ENCODE measurements around the gene WFIKKN1.

DNA sequence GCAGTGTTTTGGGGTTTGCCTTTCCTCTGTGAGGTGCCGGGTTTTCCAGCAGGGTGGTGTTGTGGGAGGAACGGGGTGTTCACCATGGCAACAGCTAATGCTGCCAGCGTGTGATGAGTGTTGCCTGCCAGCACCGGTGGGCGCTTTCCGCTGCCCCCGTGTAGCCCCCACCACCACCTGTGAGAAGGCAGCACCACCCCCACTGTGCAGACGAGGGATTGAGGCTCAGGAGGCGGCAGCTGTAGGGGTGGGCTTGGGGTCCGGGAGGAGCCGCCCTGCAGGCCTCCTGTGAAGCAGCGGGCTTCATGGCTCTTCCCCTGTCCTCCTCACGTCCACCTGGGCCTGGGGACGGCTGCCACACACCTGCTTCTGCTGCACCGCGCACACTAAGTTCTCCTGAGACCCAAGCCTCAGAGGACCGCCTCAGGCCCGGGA lies 35.7 kb upstream of the WFIKKN1 start:
- TF ChIP-seq, protein P1, sequence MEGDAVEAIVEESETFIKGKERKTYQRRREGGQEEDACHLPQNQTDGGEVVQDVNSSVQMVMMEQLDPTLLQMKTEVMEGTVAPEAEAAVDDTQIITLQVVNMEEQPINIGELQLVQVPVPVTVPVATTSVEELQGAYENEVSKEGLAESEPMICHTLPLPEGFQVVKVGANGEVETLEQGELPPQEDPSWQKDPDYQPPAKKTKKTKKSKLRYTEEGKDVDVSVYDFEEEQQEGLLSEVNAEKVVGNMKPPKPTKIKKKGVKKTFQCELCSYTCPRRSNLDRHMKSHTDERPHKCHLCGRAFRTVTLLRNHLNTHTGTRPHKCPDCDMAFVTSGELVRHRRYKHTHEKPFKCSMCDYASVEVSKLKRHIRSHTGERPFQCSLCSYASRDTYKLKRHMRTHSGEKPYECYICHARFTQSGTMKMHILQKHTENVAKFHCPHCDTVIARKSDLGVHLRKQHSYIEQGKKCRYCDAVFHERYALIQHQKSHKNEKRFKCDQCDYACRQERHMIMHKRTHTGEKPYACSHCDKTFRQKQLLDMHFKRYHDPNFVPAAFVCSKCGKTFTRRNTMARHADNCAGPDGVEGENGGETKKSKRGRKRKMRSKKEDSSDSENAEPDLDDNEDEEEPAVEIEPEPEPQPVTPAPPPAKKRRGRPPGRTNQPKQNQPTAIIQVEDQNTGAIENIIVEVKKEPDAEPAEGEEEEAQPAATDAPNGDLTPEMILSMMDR (IDR thresholded peaks at IDR 0.05; ENCODE audit: low read length) = no peak
- TF ChIP-seq EZH2 (IDR thresholded peaks at IDR 0.05; ENCODE audit: borderline replicate concordance, low read length) = no peak
